ENCODE measurements around the gene SFR1.

- no peak for TF ChIP-seq ZFX (IDR thresholded peaks at IDR 0.05)
- TF ChIP-seq CTCF (conservative IDR thresholded peaks at IDR 0.05) = no peak
Measured at GRCh38 chr10:104138131-104138530, 16.2 kb downstream of the SFR1 start.
